Heart left ventricle (tissue), 13 donors: ENCODE data around the gene FCN3.

Source experiments
- CTCF ChIP-seq, 12 donors: fragments of 200-600 bp; sonication (generic) in 4 of 12; IDR thresholded peaks; one replicate each; pipeline versions ENCODE4 v1.5.0 to v1.8.0; 2018 to 2022; ENCODE audit warnings: antibody characterized with exemption in 12 of 12, mild to moderate bottlenecking in 5 of 12
- POLR2A ChIP-seq, 2 donors: fragments of 450-650 bp; IDR thresholded peaks; one replicate each; pipeline ENCODE4 v1.6.1; 2017; ENCODE audit warnings: antibody characterized with exemption in 2 of 2, mild to moderate bottlenecking in 2 of 2, moderate library complexity in 2 of 2
- donor health status: ischemic (EF 13 %, LVEDD 7.1; RV severe dilation, severe dysfunction).
- donor health status: DM: no; HTN: yes; CAD: no.
- donor health status: DM: no; HTN: no; CAD: no.
- donor health status: ischemic (EF 25% LVEDD 6.9; RV normal size, moderate dysfunction).
- donor health status: ischemic (EF 25% LVEDD 5.7; RV mildly dilated, moderate dysfunction).
- donor health status: ischemic (EF 35%, LVEDD 5.7; RV mildly dilated, moderate dysfunction).
- donor health status: nonischemic (EF 11% LVEDD 7.7; RV severe dilation, severe dysfunction).
- donor health status: DM: yes; HTN: yes; CAD: no.
- donor health status: PGD.
- donor health status: ischemic (EF 29% LVEDD 5.4; RV normal size, mild dysfunction).
- donor health status: nonischemic (EF 23%, LVEDD 6.1; RV moderate dilation, normal function).

GRCh38 chr1:27345272-27345671 is 29.4 kb downstream of the FCN3 start:
- TF ChIP-seq CTCF (IDR thresholded peaks at IDR 0.05) (no peak), POLR2A (IDR thresholded peaks at IDR 0.05) (no peak)
